Omental fat pad (tissue), 4 donors: Measurements from ENCODE around the gene PPFIBP1. TPM values are rescaled to one million over a fixed set of nuclear protein-coding genes. Genes with fewer than 3 reads are reported as not detected.

Source experiments
- ATAC-seq: fragments of 150-250 bp; one replicate; pipeline ENCODE4 v1.9.1; 2016; ENCODE audit warnings: mild to moderate bottlenecking, moderate library complexity; ENCODE audit not compliant: low FRiP score
- DNase-seq: peaks from one replicate; pipeline ENCODE4 v3.0.0-alpha.2; 2019; ENCODE audit warnings: low spot score
- total RNA-seq, 4 donors: library from RNA; depleted of rRNA; stranded (reverse); fragments of >200 nt; gene quantifications; one replicate each; pipeline ENCODE4 v1.1.0, GENCODE V29; 2016
- TF ChIP-seq, protein P1 (sequence below), 3 donors: fragments of 450-650 bp; IDR thresholded peaks; one replicate each; pipeline ENCODE4 v1.5.1; 2016 to 2017; ENCODE audit warnings: antibody characterized with exemption in 3 of 3, mild to moderate bottlenecking in 3 of 3, moderate library complexity in 2 of 3

PPFIBP1 gene
- total RNA-seq, 4 donors from 2014 or later, result 40.2 to 164 (median 56.5) TPM

DNA sequence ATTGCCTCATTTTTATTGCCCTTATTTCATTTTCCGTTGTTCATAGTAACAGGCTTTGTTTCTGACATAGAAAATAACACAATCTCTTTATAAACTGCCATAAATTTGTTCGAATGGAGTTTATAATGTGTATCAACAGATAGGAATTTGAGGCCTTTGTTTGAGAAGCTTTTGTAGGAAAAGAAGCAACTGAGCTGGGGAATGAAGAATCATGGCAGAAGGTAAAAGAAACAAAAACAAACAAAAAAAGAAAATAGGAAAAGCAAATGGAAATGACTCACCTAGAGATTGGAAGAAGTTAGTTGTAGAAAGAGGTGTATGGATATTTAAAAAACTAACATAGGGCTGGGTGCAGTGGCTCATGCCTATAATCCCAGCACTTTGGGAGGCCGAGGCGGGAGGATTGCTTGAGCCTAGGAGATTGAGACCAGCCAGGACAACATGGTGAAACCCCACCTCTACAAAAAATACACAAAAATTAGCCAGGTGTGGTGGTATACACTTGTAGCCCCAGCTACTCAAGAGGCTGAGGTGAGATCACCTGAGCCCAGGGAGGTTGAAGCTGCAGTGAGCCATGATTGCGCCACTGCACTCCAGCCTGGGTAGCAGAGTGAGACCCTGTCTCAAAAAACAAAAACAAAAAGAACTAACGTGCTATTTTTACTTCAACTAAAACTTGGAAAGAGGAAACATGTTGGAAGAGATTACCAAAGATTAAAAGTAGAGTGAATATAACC is 171.7 kb downstream of the PPFIBP1 start:
- TF ChIP-seq, protein P1, sequence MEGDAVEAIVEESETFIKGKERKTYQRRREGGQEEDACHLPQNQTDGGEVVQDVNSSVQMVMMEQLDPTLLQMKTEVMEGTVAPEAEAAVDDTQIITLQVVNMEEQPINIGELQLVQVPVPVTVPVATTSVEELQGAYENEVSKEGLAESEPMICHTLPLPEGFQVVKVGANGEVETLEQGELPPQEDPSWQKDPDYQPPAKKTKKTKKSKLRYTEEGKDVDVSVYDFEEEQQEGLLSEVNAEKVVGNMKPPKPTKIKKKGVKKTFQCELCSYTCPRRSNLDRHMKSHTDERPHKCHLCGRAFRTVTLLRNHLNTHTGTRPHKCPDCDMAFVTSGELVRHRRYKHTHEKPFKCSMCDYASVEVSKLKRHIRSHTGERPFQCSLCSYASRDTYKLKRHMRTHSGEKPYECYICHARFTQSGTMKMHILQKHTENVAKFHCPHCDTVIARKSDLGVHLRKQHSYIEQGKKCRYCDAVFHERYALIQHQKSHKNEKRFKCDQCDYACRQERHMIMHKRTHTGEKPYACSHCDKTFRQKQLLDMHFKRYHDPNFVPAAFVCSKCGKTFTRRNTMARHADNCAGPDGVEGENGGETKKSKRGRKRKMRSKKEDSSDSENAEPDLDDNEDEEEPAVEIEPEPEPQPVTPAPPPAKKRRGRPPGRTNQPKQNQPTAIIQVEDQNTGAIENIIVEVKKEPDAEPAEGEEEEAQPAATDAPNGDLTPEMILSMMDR (IDR thresholded peaks at IDR 0.05), result no peak
- no peak for ATAC-seq
- no peak for DNase-seq

- ATAC-seq (no peak), DNase-seq (no peak)
- TF ChIP-seq, protein P1 (IDR thresholded peaks at IDR 0.05), result no peak
These were observed 172.3 kb downstream of the PPFIBP1 start, which contains the start of gene REP15 for GRCh38 chr12:27696293-27696652. Gene REP15 (plus strand): TSS chr12:27696447. CDS start chr12:27696563, 116 bp downstream.

DNA sequence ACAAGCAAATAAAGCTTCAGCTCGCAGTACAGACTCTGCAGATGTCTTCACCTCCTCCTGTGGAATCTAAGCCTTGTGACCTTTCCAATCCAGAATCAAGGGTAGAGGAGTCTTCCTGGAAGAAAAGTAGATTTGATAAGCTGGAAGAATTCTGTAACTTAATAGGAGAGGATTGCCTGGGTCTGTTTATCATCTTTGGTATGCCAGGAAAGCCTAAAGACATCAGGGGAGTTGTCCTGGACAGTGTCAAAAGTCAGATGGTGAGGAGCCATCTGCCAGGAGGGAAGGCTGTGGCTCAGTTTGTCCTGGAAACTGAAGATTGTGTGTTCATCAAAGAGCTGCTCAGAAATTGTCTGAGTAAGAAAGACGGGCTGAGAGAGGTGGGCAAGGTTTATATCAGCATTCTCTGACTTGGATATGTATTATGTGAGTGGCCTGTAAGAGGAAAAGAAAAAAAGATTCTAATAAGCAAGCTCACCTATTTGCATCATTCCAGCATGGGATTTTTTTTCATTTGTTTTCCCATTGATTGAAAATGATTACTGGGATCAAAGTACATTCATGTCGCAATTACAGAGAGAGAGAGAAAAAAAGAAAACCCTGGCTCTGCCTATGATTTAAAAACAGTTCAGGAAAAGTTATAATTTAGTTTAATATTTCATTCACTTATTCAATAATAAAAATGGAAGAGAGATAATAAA is 173.0 kb downstream of the PPFIBP1 start:
- ATAC-seq (no peak), DNase-seq (no peak)
- TF ChIP-seq, protein P1 (IDR thresholded peaks at IDR 0.05), result no peak

DNA sequence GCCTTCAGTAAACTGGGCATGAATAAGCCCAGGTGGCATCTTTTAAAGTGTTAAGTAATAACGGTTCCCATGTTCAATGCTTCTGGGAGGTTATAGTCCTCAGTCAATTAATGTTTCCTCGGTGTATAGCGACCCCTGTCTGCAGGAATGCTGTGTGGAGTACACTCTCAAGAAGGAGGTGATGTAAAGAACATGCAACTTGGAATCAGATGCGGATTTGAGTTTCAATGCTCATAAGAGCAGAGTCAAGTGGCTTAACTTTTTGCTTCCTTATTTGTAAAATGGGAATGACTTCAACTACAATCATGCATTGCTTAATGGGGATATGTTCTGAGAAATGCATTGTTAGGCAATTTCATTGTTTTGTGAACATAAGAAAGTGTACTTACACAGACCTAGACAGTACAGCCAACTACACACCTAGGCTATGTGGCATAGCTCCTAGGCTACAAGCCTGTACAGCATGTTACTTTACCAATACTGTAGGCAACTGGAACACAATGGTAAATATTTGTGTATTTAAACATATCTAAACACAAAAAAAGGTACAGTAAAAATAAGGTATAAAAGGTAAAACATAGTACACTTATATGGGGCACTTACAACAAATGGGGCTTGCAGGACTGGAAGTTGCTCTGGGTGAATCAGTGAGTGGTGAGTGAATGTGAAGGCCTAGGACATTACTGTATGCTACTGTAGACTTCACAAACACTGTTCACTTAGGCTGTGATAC is 179.9 kb downstream of the PPFIBP1 start:
- ATAC-seq, result peak; percentile 84
- TF ChIP-seq, protein P1 (IDR thresholded peaks at IDR 0.05), result peak in 1 of 3 donors; percentile 50
- peak; percentile 60 for DNase-seq

DNA sequence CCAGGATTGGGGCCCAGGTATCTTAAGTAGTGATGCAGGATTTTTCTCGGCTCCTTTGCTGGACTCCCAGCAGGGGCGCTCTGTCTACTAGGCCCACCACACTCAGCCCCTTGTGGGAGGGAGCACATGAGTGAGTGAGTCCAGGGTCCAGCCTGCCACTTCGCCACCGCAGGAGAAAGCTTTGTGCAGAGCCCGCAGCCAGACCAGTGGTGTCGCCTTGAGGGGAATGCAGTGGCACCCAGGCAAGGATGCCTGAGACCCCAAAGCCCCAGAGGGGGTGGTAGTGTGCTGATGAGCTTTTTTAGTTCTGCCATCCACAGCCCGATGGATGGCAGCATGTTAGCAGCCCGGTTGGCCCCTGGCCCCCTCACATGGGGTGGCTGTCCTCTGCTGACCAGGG is 181.3 kb downstream of the PPFIBP1 start:
- TF ChIP-seq, protein P1 (IDR thresholded peaks at IDR 0.05), result no peak
- no peak for DNase-seq
- ATAC-seq, result no peak

- TF ChIP-seq, protein P1 (IDR thresholded peaks at IDR 0.05), result no peak
- ATAC-seq, result no peak
- DNase-seq, result no peak
These were observed 183.2 kb downstream of the PPFIBP1 start for GRCh38 chr12:27707216-27707615.
